Measurements from ENCODE around the gene UTP25.
"Not testable (repeated sequence)": the region's sequence is repeated elsewhere in the genome, so short reads cannot be mapped to it uniquely, and the experiment has no call there.

UTP25 gene

DNA sequence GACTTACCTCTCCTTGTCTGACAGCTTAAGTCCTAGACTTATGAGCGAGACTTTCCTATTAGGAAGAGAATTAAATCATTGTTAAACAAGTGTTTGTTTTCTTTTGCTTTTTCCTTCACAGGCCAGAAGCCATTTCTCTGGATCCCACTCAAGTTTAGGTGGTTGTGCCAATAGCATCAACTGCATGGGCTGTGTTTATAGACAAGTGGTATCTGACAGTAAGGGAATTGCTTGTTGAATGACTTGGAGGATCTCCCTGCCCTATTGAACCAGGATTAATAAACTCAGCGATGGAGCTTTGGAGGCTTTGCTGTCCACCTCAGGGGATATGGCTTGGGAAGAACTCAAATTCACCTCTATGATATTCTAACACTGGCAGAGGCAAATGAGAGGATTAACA is 43.7 kb downstream of the UTP25 start:
- no peak for DNase-seq (ENCODE audit: low read depth in 3 of 3)

DNA sequence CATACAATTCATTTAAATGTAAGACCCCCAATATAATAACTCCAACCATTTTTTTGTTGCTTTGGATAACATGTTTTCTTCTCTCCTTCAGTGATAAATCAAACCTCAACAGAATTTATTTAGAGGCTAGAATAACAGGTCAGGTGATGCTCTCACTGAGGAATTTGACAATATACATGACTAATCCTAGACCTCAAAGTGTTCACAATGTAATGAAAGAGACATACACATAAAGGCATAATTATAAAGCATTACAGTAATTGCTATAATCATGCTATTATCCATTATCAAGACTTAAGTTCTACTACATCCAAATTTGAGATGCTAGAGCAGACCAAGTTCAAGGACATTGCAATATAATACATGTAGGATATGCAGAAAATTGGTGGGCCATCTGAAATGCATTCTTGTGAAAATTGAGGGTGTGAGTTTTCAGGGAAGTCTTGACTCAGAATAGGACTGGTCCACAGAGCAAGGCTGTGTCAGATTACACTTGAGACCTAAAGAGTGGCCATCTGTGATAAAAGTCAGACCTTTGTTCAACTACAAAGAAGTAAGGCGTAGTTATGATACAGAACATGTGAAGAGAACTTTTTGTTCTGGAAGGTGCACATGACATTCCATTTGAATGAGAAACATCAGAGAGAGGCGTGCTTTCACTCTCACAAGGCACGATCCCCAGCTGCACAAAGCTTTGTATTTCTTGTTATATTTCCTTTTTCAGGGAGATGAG is 45.5 kb downstream of the UTP25 start:
- no peak for DNase-seq (ENCODE audit: low read depth in 3 of 3)

DNA sequence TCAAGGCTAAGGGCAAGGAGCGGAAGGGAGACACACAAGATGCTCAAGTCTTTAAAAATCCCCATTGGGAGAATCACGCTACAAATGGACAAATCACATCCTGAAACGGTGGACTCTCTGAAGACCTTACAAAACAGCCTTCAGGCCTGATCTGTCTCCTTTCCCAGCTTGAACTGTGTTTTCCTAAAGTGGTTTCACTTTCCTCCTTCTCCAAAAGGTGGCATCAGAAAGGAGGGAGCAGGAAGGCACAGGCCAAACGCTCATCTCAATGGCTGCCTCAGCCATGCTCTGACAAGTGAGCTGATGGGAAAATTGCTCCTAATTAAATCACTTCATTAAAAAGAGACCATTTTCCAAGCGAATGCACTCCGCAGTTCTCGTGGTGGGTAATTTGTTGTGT is 47.7 kb downstream of the UTP25 start:
- no peak for DNase-seq (ENCODE audit: low read depth in 3 of 3)

DNA sequence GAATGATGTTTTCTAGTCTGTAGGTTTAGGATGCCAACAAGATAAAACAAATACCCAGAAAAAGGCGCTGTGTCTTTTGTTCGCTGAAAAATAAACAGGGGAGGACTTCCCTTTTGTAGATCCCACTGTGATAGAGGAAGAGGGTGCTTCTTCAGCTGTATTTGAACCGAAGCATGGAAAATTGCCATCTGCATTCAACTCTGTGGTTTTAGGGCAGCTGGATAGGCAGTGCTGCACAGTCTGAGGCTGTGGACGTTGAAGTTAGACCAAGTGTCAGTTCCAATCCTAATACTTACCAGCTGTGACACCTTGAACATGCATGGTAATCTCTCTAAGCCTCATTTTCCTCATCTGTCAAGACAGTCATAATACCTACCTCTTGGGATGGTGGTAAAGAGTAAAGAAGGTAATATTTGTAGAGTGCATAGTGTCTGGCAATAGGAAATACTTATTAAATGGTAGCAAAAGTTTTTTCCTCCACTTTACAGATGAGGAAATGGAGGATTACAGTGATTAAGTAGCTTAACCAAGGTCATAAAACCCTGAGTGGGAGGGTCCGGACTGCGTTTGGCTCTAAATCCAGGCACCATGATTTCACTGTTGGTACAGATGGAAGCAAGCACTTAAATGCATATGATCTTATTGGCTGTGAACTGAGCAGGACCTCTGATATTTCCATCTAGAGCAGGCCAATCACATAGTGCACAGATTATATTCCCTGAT is 48.5 kb downstream of the UTP25 start:
- no peak for DNase-seq (ENCODE audit: low read depth in 3 of 3)

DNA sequence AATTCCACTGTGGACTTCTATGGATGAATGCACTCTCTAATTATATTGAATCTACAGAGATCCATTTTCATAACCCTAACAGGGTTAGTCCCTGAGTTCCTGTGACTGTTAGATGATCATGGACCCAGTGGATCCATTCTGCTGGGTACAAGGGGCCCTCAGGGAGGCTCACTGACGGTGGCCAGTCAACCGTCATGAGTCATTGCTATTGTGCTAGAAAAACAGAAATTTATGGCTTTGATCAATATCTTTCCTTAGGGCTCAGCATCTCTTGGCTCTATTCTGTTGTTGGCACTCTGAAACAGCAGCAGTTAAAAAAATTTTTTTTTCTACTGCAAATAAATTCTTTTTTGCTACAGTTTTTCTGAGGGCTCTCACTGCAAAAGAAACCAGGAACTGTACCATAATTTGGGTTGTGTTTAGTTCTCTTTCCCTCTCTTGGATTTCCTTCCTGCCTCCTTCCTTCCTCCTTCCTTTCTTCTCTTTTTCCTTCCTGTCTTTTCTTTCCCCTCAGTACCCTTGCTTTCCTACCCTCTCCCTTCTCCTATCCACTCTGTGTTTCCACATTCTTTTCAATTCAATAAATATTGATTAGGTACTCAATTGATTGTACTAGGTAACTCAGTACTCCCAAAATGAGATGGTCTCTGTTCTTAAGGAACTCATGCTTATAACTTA is 49.5 kb downstream of the UTP25 start:
- DNase-seq (ENCODE audit: low read depth in 3 of 3) = no peak

DNA sequence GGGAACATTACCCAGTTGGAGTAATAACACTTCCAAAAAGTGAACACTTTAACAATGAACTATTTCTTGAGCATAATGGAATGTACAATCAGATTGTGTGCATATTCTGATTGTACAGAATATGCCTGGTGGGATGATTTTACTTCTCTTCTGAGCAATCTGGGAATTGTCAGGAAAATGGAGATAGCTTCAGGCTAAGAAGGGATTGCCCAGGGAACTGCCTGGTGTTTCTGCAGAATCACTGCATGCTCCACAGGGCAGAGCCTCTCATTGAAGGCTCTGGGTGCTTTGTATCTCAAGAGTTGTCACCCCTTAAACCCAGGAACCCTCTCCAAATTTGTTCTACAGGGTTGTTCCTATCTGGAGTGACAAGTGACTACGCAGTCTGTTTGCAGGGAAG is 51.2 kb downstream of the UTP25 start:
- no peak for DNase-seq (ENCODE audit: low read depth in 3 of 3)

DNA sequence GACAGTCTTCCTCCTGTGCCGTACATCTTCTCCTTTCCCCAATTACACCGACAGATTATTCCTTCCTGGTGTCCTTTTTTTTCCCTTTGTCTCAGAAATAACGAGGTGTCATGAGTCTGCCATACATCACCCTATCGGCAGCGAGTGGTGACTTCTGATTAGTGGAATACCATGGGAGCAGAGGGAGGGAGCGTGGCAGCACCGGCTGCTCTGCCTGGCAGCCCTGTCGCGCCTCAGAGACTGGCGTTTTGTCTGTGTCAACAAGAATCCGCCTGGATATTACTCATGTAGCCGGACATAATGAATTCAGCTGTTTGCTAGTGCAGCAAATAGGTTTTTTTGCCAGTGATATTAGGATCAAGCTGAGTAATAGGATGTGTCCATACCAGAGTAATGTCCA is 51.8 kb downstream of the UTP25 start:
- DNase-seq (ENCODE audit: low read depth in 3 of 3) = no peak

DNA sequence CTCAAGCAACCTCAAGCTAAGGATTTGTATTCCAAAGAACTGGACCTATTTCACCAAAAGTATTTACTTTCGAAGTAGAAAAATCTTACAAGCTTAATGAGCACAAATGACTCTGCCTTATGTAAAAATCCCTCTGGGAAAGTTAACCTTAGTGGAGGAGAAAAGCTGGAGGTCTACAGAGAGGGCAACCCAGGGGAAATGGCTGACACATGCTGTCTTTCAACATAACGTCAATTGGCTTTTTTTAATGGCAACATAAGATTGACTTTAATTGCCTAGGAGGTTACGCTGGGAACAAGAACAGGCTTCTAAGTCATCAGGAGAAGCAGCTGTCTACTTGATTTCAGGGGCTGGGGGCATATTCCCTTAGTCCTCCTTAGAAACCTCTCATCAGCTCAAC is 52.3 kb downstream of the UTP25 start:
- DNase-seq (ENCODE audit: low read depth in 3 of 3) = no peak

DNA sequence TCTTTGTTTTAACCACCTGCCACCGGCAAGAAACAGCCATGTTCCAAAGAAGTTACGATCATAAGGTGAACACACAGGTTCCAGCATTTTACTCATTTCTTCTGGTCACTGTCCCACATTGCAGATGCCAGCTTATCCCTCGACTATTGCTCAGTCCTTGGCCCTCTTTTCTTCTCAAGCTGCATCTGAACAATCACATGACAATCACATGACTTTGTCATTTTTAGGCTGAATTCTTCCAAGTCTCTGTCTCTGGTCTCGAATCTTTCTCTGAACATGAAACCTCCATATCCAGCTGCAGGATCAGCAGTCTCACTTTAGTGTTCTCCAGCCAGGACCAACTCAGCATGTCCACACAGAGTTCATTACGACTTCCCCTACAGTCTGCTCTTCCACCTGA is 53.8 kb downstream of the UTP25 start:
- no peak for DNase-seq (ENCODE audit: low read depth in 3 of 3)

DNA sequence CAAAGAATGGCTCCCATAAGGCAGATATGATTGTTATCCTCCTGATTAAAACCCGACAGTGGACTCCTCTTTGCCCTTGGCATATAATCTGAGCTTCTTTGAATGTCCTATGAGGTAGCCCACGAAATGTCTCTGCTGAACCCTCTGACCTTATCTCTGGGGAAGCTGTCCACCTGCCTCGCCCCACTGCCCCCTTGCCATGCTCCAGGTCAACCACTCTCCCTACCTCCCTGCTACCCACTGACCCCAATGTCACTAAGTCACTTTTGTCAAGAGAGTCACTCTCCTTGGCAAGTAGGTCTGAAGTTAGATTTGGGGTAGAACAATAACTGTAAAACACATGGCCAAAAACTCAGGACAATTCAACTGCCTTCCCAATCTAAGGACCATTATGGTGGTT is 54.5 kb downstream of the UTP25 start:
- DNase-seq (ENCODE audit: low read depth in 3 of 3) = no peak

DNA sequence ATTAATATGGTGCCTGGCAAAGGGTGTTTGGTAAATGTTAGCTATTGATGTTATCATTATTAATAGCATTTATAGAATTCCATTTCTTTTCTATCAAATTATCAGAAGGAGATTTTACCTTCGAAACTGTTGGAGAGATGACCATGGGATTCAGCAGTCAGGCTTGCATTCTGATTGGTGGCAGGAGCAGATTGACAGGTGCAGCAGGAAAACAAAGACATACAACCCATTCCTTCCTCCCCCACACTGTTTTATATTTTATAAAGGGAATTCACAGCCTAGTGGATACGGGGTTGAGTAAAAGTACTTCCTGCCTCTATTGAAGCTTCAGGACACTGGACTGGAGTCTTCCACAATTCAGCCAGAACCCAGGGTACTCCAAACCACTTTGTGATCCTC is 55.2 kb downstream of the UTP25 start:
- DNase-seq (ENCODE audit: low read depth in 3 of 3) = no peak

DNA sequence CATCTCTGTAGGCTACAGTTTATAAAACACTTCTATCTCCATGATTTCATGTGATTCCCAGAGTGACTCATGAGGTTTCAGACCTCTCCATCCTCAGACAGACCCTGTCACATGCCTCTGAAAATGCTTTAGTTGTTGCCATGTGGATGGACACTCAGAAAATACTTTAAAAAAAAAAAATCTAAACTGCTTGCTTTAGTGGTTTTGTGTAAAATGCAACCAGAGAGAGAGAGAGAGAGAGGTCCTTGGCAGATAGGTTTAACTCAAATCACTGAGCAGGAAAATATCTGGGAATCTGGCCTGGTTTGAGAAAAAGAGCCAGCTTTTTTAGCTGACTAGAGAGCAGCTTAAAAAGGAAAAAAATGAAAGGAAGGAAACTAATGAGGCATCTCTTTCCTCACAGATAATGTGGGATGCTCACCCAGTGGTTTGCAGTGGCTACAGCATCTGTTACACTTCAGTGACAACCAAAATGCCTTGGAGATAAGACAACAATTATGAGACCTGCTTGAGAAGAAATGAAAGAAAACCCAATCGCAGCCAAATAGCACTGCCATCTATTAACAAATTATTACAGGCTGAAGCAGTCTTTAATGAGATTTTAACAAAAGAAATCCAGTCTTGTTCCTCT is 55.7 kb downstream of the UTP25 start:
- DNase-seq (ENCODE audit: low read depth in 3 of 3) = no peak

DNA sequence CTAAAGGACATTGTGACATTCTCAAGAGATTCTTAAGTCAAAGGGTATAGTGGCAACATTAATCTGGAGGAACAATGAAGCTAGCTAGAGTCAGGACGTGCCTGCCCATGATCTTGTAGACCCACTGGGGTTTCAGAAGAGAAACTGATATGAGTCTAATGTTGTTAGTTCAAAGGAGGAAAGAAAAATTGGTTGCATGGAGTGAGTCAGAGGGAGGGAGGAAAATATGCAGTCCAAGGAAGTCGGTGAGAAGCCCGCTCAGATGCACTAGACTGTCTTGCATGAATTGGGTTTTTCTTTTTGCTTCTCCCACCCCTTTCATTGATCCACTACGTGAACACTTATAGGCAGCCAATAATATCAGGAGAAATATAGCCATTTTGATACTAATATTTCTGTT is 56.5 kb downstream of the UTP25 start:
- DNase-seq (ENCODE audit: low read depth in 3 of 3) = no peak

DNA sequence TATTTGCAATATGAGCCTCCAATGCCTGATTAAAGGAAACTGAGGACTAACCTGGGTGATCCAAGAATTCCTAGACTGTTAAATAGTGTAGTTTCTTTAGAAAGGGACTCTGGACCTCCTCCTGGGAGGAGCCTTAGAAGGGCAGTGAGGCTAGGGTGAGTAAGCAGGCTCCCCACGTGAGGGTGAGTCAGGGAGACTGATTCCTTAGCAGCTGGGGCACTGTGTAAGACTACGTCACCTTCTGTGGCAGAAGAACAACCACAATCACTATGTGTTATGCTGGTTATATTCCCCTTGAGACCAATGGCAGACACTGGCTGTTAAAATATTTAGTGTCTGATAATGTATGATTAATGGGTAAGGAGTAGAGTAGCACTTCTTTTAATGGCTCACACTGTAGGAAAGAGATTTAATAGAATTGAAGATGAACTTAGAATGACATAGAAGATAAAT is 56.9 kb downstream of the UTP25 start:
- DNase-seq (ENCODE audit: low read depth in 3 of 3) = peak; percentile 23 to 60 (median 36)

DNA sequence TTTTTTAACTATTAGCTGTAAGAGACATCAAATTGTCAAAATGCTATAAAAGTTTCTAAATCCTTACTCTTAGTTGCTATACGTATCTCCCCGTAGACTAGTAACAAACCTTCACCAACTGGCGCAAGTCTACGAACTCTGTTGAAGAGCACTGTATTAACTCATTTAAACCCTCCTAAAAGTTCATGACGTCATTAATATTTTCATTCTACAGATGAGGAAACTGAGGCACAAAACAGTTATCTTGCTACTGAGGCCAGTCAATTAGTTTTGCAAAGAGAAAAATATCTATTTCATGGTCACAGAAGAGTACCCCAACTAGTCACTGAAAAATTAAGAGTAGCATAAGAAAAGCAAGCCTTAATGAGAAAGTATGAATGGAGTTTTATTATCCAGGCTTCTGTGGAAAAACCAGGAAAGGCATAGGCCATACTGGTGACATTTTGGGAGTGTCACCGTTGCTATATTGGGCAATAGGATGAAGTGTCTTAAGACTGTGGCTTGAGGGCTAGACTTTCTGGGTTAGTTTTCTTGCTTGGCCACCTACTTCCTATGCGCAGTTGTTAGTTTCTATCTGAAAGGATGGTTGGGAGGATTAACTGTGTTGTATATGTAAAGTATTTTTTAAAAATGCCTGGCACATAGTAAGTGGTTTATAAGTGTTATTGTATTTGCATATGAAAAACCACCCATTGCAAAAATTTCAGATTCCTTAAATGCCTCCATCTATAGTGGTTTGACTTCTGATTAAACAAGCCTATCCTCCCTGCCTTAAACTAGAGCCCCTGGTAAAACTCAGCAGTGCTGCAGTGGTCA is 57.8 kb downstream of the UTP25 start:
- DNase-seq (ENCODE audit: low read depth in 3 of 3) = no peak

DNA sequence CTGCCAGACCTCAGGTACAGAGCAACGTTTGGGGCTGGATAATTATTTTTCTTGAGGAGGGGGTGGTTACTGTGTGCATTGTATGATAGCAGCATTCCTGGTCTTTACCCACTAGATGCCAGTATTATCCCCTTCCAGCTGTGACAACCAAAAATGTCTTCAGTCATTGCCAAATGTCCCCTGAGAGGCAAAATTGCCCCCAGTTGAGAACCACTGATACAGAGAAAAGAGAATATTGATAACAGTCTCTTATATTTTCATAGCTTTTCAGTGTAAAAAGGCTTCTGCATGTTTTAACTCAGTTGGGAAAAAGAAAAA is 58.4 kb downstream of the UTP25 start:
- DNase-seq (ENCODE audit: low read depth in 3 of 3) = no peak

DNA sequence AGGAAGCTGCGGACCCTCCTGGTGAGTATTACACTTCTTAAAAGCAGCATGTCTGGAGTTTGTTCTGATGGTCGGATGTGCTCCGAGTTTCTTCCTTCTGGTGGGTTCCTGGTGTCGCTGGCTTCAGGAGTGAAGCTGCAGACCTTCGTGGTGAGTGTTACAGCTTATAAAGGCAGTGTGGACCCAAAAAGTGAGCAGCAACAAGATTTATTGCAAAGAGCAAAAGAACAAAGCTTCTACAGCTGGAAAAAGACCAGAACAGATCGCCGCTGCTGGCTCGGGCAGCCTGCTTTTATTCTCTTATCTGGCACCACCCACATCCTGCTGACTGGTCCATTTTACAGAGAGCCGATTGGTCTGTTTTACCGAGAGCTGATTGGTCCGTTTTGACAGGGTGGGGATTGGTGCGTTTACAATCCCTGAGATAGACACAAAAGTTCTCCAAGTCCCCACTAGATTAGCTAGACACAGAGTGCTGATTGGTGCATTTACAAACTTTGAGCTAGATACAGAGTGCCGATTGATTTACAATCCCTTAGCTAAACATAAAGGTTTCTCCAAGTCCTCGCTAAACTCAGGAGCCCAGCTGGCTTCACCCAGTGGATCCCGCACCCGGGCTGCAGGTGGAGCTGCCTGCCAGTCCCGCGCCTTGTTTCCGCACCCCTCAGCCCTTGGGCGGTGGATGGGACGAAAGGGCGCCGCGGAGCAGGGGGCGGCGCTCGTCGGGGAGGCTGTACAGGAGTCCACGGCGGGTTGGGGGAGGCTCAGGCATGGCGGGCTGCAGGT is 60.7 kb downstream of the UTP25 start:
- DNase-seq (ENCODE audit: low read depth in 3 of 3) = not testable (repeated sequence)

DNA sequence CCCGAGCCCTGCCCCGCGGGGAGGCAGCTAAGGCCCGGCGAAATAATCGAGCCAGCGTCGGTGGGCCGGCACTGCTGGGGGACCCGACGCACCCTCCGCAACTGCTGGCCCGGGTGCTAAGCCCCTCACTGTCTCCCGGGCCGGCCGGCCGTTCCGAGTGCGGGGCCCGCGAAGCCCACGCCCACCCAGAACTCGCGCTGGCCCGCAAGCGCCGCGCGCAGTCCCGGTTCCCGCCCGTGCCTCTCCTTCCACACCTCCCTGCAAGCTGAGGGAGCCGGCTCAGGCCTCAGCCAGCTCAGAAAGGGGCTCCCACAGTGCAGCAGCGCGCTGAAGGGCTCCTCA is 61.3 kb downstream of the UTP25 start:
- DNase-seq (ENCODE audit: low read depth in 3 of 3) = no peak

DNA sequence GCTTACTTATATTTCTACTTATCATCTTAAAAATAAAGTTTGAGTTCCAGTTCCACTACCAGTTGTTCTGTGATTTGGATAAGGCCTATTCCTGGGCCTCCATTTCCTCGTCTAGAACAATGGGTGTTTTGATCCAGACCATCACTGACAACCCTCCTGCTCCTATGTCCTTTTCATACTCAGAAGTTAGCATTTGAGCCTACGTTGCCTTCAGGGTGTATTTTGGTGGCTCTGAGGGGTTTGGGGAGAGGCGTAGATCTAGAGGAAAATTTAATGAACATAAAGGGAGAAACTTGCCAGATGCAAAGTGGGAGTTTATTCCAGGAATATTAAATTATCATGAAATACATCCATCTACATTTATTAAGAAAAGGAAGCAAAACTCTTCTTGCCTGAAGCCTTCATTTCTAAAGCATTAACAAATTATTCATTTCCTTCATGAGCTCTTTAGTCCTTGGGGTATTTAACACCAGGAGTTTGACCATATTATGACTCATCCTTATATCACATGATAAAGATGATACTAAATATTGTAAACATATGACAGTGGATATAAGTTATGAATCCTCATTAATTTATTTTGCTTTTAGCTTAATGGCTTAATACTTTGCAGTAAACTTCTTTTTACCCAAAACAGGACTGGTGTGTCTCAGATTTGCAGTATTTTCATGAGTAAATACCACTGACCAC is 63.0 kb downstream of the UTP25 start:
- DNase-seq (ENCODE audit: low read depth in 3 of 3) = no peak

DNA sequence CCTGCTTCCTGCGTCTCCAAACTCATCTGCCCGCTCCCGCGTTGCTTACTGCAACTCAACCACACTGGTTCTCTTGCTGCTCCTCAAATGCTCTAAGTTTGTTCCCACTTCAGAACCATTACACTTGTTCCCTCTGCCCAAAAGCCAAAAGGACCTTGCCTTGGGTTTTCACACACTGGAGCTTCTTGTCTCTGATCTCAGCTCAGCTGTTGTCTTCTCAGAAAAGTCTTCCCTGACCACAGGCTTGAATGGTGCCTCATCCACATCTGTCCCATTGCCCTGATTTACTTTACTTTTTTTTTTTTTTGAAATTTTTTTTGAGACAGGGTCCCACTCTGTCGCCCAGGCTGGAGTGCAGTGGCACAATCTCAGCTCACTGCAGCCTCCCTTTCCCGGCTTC is 66.0 kb downstream of the UTP25 start:
- no peak for DNase-seq (ENCODE audit: low read depth in 3 of 3)

DNA sequence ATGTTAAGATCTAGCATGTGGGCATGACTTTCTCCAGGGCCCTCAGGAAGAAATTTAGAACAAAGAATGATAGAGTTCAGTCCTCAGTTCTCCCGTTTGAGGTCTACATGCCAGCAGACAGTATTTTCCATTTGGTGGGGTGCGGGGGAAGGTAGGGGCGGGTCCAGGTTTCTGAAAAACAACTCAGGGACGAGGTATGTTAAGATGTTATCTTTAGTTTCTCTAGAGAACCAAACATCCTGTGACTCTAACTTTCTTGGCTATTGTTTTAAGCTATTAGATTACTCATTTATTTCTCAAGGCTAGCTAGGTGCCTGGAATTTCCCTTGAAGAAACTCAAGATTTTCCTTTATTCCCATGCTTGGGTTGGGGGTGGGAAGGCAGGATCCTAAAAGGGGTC is 67.9 kb downstream of the UTP25 start:
- DNase-seq (ENCODE audit: low read depth in 3 of 3) = no peak
